Neural cell (in vitro differentiated cells): Measurements from ENCODE around the gene INPP4B. TPM values are rescaled to one million over a fixed set of nuclear protein-coding genes. Genes with fewer than 3 reads are reported as not detected.

Experiments
- H2AFZ ChIP-seq: fragments of 200-600, 300-800 bp; sonication (generic), shearing (Covaris generic); 2 replicates; pipeline ENCODE4 v1.6.0; 2014; ENCODE audit warnings: low read depth, mild to moderate bottlenecking, antibody characterized with exemption, low read length, moderate library complexity
- H3F3A ChIP-seq: fragments of 200-600 bp; shearing (Covaris generic); 2 replicates; pipeline ENCODE4 v1.6.1; 2016; ENCODE audit warnings: mild to moderate bottlenecking, moderate library complexity, mixed read lengths, antibody characterized with exemption, low read length; ENCODE audit not compliant: insufficient read depth, poor library complexity, severe bottlenecking
- H3K27ac ChIP-seq: fragments of 200-600, 300-800 bp; sonication (generic), shearing (Covaris generic); 2 replicates; pipeline ENCODE4 v1.5.1; 2014; ENCODE audit warnings: mild to moderate bottlenecking, low read length, moderate library complexity
- H3K27me3 ChIP-seq: fragments of 300-800, 200-600 bp; sonication (generic), shearing (Covaris generic); 2 replicates; pipeline ENCODE4 v1.6.0; 2014; ENCODE audit warnings: mild to moderate bottlenecking, low read depth, low read length, moderate library complexity; ENCODE audit not compliant: insufficient read depth
- H3K36me3 ChIP-seq: fragments of 300-800, 200-600 bp; sonication (generic), shearing (Covaris generic); 2 replicates; pipeline ENCODE4 v1.5.1; 2014; ENCODE audit warnings: mild to moderate bottlenecking, antibody characterized with exemption, low read length, moderate library complexity; ENCODE audit not compliant: insufficient read depth
- H3K4me2 ChIP-seq: fragments of 300-800, 200-600 bp; sonication (generic), shearing (Covaris generic); 2 replicates; pipeline ENCODE4 v1.6.0; 2014; ENCODE audit warnings: mild to moderate bottlenecking, low read length
- H3K4me3 ChIP-seq: fragments of 300-800, 200-600 bp; sonication (generic), shearing (Covaris generic); 2 replicates; pipeline ENCODE4 v1.5.1; 2014; ENCODE audit warnings: mild to moderate bottlenecking, low read length, moderate library complexity
- H3K79me2 ChIP-seq: fragments of 200-600 bp; shearing (Covaris generic); replicated peaks from 2 replicates; pipeline ENCODE4 v1.6.0; 2014; ENCODE audit warnings: mild to moderate bottlenecking, low read length, moderate library complexity; ENCODE audit not compliant: insufficient read depth
- H3K9ac ChIP-seq: fragments of 300-800, 200-600 bp; sonication (generic), shearing (Covaris generic); 2 replicates; pipeline ENCODE4 v1.6.1; 2016; ENCODE audit warnings: mild to moderate bottlenecking, low read length, mixed read lengths
- H3K9me2 ChIP-seq: fragments of 200-600 bp; shearing (Covaris generic); 2 replicates; pipeline ENCODE4 v1.6.1; 2016; ENCODE audit warnings: mild to moderate bottlenecking, low read length, mixed read lengths; ENCODE audit not compliant: insufficient read depth
- H3K9me3 ChIP-seq: fragments of 200-600, 300-800 bp; sonication (generic), shearing (Covaris generic); 2 replicates; pipeline ENCODE4 v1.6.1; 2016; ENCODE audit warnings: mild to moderate bottlenecking, mixed run types, low read length, moderate library complexity, mixed read lengths
- H4K20me1 ChIP-seq: fragments of 200-600 bp; shearing (Covaris generic); 2 replicates; pipeline ENCODE4 v1.6.1; 2016; ENCODE audit warnings: mild to moderate bottlenecking, mixed run types; ENCODE audit not compliant: insufficient read depth
- EP300 ChIP-seq: fragments of 450-650 bp; conservative IDR thresholded peaks from 2 replicates; pipeline ENCODE4 v1.6.1; 2014; ENCODE audit warnings: antibody characterized with exemption, mild to moderate bottlenecking, moderate library complexity; ENCODE audit not compliant: poor library complexity, severe bottlenecking
- EZH2 ChIP-seq: fragments of 200-600, 300-800 bp; shearing (Covaris generic), sonication (generic); IDR thresholded peaks from 2 replicates; pipeline ENCODE4 v1.6.1; 2014; ENCODE audit warnings: antibody characterized with exemption, low read length, borderline replicate concordance, mild to moderate bottlenecking; ENCODE audit not compliant: insufficient read depth, poor library complexity, severe bottlenecking
- MXI1 ChIP-seq: fragments of 450-650 bp; conservative IDR thresholded peaks from 2 replicates; pipeline ENCODE4 v1.6.1; 2014; ENCODE audit warnings: antibody characterized with exemption, mild to moderate bottlenecking; ENCODE audit not compliant: poor library complexity, severe bottlenecking
- POLR2AphosphoS5 ChIP-seq: IDR thresholded peaks from 2 replicates; pipeline ENCODE4 v1.6.1; 2012
- RAD21 ChIP-seq: fragments of 450-650 bp; conservative IDR thresholded peaks from 2 replicates; pipeline ENCODE4 v1.6.1; 2014; ENCODE audit warnings: antibody characterized with exemption, mild to moderate bottlenecking, moderate library complexity
- SMC3 ChIP-seq: fragments of 450-650 bp; conservative IDR thresholded peaks from 2 replicates; pipeline ENCODE4 v1.6.1; 2014; ENCODE audit warnings: antibody characterized with exemption, mild to moderate bottlenecking, moderate library complexity; ENCODE audit not compliant: poor library complexity
- TAF1 ChIP-seq: IDR thresholded peaks from 2 replicates; pipeline ENCODE4 v1.6.1; 2012; ENCODE audit warnings: low read depth
- polyA plus RNA-seq: library from polyadenylated mRNA; depleted of rRNA; stranded (reverse); fragments of >200 nt; gene quantifications from 2 replicates; pipeline ENCODE4 v1.2.3, GENCODE V29; 2014
- TF ChIP-seq, protein P1 (sequence below): IDR thresholded peaks from 2 replicates; pipeline ENCODE4 v1.6.1; 2012; ENCODE audit warnings: borderline replicate concordance
- TF ChIP-seq, protein P2 (sequence below): fragments of 450-650 bp; IDR thresholded peaks from 2 replicates; pipeline ENCODE4 v1.5.1; 2014; ENCODE audit warnings: antibody characterized with exemption, mild to moderate bottlenecking, moderate library complexity; ENCODE audit not compliant: poor library complexity, severe bottlenecking

Gene INPP4B
- polyA plus RNA-seq, 1 donor from 2014 or later = 0.30 TPM

- H3K36me3 ChIP-seq = no peaks in the 10 kb centered on the region
- H3K4me3 ChIP-seq = no peak overlapping the region
- H2AFZ ChIP-seq = no peak overlapping the region
- H3K9me2 ChIP-seq = no peaks in the 10 kb centered on the region
- no peak overlapping the region for H3K27ac ChIP-seq
- no peaks in the 10 kb centered on the region for H3K27me3 ChIP-seq
- TF ChIP-seq RAD21 (no peak), EP300 (no peak), SMC3 (no peak), TAF1 (no peak), EZH2 (no peak), POLR2AphosphoS5 (no peak), MXI1 (no peak)
- TF ChIP-seq, protein P1, sequence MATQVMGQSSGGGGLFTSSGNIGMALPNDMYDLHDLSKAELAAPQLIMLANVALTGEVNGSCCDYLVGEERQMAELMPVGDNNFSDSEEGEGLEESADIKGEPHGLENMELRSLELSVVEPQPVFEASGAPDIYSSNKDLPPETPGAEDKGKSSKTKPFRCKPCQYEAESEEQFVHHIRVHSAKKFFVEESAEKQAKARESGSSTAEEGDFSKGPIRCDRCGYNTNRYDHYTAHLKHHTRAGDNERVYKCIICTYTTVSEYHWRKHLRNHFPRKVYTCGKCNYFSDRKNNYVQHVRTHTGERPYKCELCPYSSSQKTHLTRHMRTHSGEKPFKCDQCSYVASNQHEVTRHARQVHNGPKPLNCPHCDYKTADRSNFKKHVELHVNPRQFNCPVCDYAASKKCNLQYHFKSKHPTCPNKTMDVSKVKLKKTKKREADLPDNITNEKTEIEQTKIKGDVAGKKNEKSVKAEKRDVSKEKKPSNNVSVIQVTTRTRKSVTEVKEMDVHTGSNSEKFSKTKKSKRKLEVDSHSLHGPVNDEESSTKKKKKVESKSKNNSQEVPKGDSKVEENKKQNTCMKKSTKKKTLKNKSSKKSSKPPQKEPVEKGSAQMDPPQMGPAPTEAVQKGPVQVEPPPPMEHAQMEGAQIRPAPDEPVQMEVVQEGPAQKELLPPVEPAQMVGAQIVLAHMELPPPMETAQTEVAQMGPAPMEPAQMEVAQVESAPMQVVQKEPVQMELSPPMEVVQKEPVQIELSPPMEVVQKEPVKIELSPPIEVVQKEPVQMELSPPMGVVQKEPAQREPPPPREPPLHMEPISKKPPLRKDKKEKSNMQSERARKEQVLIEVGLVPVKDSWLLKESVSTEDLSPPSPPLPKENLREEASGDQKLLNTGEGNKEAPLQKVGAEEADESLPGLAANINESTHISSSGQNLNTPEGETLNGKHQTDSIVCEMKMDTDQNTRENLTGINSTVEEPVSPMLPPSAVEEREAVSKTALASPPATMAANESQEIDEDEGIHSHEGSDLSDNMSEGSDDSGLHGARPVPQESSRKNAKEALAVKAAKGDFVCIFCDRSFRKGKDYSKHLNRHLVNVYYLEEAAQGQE = no peak
- TF ChIP-seq, protein P2, sequence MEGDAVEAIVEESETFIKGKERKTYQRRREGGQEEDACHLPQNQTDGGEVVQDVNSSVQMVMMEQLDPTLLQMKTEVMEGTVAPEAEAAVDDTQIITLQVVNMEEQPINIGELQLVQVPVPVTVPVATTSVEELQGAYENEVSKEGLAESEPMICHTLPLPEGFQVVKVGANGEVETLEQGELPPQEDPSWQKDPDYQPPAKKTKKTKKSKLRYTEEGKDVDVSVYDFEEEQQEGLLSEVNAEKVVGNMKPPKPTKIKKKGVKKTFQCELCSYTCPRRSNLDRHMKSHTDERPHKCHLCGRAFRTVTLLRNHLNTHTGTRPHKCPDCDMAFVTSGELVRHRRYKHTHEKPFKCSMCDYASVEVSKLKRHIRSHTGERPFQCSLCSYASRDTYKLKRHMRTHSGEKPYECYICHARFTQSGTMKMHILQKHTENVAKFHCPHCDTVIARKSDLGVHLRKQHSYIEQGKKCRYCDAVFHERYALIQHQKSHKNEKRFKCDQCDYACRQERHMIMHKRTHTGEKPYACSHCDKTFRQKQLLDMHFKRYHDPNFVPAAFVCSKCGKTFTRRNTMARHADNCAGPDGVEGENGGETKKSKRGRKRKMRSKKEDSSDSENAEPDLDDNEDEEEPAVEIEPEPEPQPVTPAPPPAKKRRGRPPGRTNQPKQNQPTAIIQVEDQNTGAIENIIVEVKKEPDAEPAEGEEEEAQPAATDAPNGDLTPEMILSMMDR = no peak
- H3F3A ChIP-seq = no peaks in the 10 kb centered on the region
- no peak overlapping the region for H3K4me2 ChIP-seq
- no peaks in the 10 kb centered on the region for H3K9me3 ChIP-seq
- no peak overlapping the region for H3K9ac ChIP-seq
- H4K20me1 ChIP-seq = no peaks in the 10 kb centered on the region
- H3K79me2 ChIP-seq = no peaks in the 10 kb centered on the region
Observed at GRCh38 chr4:142262956-142263355, 583.1 kb downstream of the INPP4B start.

DNA sequence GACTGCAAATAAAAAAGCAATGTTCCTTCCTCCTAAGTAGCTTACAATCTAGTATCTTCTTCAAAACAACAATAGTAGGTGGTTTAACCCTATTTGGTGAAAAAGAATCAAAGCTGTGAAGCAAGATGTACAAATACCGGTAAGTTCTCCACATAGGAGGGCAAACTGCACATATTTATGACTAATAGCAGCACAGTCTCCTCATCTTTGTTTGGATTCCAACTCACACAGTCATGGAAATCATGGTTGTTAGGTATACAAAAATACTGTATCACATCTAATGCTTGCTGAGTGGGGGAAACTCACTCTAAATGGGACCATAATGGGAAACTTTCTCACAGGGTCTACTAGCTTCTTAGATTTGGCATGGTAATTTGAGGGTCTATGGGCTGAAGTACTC is 597.2 kb downstream of the INPP4B start:
- Histone ChIP-seq H3K36me3 (no peaks in the 10 kb centered on the region), H3K4me3 (no peak overlapping the region), H3K27me3 (no peaks in the 10 kb centered on the region), H3K79me2 (no peaks in the 10 kb centered on the region), H3K9ac (no peak overlapping the region), H3K4me2 (no peak overlapping the region), H4K20me1 (no peaks in the 10 kb centered on the region), H2AFZ (no peak overlapping the region), H3K27ac (no peak overlapping the region), H3K9me3 (no peaks in the 10 kb centered on the region), H3F3A (no peaks in the 10 kb centered on the region), H3K9me2 (no peaks in the 10 kb centered on the region)
- no peak for TF ChIP-seq RAD21
- no peak for TF ChIP-seq MXI1
- TF ChIP-seq SMC3 = no peak
- TF ChIP-seq EZH2 = no peak
- no peak for TF ChIP-seq EP300
- TF ChIP-seq TAF1 = no peak
- TF ChIP-seq POLR2AphosphoS5 = no peak
- TF ChIP-seq, protein P2 = no peak
